Measurements from ENCODE around the gene TMEM212.

TMEM212 gene

DNA sequence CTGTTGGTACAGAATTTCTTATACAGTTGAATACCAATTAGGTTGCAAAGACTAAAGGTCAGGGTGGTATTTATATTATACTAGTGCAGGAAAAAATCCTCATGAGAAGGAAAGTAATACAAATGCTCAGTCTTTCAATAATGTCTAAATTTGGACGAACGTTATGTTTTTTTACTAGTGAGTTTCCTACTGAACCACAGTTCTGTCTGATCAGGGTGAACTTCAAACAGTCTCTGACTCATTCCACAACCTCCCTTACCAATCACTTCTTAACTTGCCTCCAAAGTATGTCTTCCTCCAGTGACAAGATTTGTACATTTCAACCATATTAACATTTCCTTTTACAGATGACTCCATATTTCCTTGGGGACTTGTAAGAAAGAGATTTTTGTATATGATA lies 3.4 kb downstream of the TMEM212 start:
- no peak overlapping the region for H3K4me3 ChIP-seq (ENCODE audit: low read depth, low read length)
- TF ChIP-seq, protein P1, sequence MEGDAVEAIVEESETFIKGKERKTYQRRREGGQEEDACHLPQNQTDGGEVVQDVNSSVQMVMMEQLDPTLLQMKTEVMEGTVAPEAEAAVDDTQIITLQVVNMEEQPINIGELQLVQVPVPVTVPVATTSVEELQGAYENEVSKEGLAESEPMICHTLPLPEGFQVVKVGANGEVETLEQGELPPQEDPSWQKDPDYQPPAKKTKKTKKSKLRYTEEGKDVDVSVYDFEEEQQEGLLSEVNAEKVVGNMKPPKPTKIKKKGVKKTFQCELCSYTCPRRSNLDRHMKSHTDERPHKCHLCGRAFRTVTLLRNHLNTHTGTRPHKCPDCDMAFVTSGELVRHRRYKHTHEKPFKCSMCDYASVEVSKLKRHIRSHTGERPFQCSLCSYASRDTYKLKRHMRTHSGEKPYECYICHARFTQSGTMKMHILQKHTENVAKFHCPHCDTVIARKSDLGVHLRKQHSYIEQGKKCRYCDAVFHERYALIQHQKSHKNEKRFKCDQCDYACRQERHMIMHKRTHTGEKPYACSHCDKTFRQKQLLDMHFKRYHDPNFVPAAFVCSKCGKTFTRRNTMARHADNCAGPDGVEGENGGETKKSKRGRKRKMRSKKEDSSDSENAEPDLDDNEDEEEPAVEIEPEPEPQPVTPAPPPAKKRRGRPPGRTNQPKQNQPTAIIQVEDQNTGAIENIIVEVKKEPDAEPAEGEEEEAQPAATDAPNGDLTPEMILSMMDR (IDR thresholded peaks at IDR 0.05; ENCODE audit: control insufficient read depth, extremely low read depth, insufficient read depth), result no peak
- DNase-seq (ENCODE audit: low read depth), result no peak

DNA sequence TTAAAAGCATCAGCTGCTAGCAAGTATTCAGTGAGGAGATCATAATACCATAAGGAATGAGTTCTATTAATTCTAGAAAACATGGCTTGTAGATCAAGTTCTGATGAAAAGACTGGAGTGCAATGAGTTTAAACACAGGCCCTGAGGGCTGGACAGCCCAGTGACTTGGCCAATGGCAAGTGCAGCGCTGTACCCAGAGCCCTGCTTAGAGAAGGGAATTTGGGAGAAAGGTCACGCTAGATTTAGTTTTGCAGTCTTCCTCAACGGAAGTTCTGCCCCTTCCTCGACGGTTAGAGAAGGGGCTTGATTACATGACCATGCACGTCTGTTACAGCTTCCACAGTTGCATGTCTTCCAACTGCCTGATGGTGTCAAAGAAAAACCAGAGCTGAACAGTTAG lies 4.0 kb downstream of the TMEM212 start:
- no peak for DNase-seq (ENCODE audit: low read depth)
- TF ChIP-seq, protein P1 (IDR thresholded peaks at IDR 0.05; ENCODE audit: control insufficient read depth, extremely low read depth, insufficient read depth), result no peak
- H3K4me3 ChIP-seq (ENCODE audit: low read depth, low read length), result no peak overlapping the region

DNA sequence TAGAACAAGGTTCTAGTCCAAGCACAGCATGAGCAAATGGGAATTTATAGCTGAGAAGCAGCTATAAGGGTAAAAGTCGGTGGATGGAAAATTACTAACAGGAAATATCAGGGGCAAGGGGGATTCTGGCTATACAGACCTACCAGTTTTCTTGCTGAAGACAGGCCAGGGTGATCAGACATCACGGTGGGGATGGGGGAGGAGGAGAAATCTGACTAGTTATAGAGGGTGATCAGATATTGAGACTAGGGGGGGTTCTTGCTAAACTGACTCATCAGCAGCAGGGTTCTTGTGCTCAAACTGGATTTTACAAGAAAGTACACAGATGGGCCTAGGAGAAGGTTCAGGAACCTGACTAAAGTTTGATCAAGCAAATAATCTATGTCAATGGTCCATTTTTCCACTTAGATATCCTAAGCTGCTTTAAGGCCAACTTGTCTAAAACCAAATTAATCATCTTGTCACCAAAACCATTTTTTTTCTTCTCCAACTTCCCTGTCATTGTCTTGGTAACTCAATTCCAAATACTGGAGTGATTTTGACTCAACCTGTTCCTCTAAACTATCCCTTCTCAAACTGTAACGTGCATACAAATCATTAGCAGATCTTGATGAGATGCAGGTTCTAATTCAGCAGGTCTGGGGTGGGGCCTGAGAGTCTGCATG lies 4.6 kb downstream of the TMEM212 start:
- TF ChIP-seq, protein P1 (IDR thresholded peaks at IDR 0.05; ENCODE audit: control insufficient read depth, extremely low read depth, insufficient read depth), result no peak
- no peak overlapping the region for H3K4me3 ChIP-seq (ENCODE audit: low read depth, low read length)
- DNase-seq (ENCODE audit: low read depth), result no peak

DNA sequence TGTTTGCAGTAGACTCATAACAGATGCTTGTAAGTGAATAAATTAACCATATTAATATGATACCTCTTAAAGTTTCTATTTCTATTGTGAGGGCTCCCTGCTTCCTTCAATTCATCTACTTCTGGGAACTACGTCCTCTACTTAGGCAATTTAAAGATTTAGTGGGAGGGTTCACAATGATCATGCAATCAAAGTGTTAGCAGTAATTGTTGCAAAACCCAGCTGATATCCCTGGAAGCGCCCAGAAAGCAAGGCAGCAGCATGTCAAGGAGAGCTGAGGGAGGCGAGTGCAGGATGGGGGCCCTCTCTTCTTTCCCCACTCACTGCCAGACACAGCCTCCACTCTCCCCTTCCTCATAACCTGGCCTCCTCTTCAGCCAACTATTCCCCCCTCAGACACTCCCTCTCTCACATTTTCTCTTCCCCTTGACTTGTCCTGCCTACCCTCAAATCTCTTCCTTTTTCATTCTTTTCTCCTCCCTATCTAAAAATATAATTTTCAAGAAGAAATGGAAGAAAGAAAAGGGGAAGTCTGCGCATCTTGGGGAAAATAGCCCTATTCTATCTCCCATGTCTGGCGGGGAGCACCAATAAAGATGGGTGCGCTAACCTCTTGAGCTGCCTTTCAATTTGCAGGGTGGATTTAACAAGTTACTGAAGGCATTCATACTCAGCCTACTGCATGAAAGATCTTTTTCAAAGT lies 6.6 kb downstream of the TMEM212 start:
- TF ChIP-seq, protein P1 (IDR thresholded peaks at IDR 0.05; ENCODE audit: control insufficient read depth, extremely low read depth, insufficient read depth), result no peak
- H3K4me3 ChIP-seq (ENCODE audit: low read depth, low read length), result no peak overlapping the region
- DNase-seq (ENCODE audit: low read depth), result no peak

DNA sequence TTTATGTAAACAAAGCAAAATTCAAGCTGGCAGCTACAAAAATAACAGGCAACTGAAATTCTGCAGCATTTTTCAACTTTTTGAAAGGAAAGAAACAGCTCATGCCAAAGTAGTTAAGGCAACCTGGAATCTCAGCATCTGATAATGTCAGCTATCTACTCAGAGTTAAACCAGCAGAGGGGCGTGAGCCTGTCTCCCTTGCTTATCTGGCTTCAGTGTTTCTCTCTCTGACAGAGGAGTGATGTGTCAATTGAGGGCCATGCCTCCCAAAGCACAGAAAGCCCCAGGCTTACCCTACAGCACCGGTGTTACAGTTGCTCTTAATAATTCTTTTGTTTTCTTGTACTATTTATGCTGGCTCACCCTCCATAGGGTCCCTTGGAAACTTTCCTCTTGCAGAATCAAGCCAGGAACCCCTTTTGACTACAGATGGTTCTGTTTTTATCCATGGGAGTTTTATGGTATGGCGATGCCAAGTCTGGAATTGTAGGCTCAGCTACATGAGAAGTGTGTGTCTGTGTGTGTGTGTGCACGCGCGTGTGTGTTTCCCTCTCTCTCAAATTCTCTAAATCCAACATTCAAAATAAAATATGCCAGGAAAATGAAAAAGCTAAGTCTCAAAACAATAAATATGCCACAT lies 7.3 kb downstream of the TMEM212 start:
- TF ChIP-seq, protein P1 (IDR thresholded peaks at IDR 0.05; ENCODE audit: control insufficient read depth, extremely low read depth, insufficient read depth), result no peak

DNA sequence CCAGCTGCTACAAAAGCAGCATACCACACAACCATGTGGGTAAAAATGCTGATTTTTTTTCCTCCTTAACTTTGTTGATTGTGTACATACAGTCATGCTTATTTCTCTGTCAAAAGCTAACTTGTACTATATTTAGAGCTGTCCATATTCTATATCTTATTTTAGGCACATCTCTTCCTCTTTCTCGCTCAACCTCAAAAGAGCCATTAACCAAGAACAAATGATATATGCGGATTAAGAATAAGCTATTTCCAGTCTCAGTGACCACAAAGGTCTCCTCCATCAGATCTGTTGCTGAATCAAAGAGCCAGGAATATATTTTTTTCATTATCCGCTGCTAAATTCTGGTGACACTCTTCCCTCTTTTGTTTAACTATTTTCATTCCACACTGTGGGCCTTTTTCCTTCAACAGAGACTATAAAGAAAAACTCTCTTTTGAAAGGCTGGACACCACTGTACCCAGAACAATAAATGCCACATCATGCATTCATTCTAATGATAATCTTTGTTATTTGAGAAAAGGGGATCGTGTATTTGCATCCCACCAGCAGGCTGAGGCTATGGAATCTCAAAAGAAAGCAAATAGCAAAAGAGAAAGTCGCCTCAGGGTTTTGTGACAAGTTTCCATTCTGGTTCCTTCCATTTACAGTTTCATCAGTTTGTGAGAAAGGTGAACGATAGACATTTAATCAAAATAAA lies 8.0 kb downstream of the TMEM212 start:
- H3K4me3 ChIP-seq (ENCODE audit: low read depth, low read length), result no peak overlapping the region
- TF ChIP-seq, protein P1 (IDR thresholded peaks at IDR 0.05; ENCODE audit: control insufficient read depth, extremely low read depth, insufficient read depth), result no peak
- no peak for DNase-seq (ENCODE audit: low read depth)

More for the DNA sequence above, 7.3 kb downstream of the TMEM212 start:
- DNase-seq (ENCODE audit: low read depth), result no peak
- H3K4me3 ChIP-seq (ENCODE audit: low read depth, low read length), result no peak overlapping the region
